ENCODE results near the gene P2RY11.

Gene P2RY11

GRCh38 chr19:10093295-10094186 is 18.0 kb upstream of the P2RY11 start:
- no peak for DNase-seq (ENCODE audit: low read depth in 2 of 2)

- DNase-seq (ENCODE audit: low read depth in 2 of 2), result no peak
Measured at GRCh38 chr19:10095622-10095947, 15.9 kb upstream of the P2RY11 start.

GRCh38 chr19:10095948-10096614 is 15.4 kb upstream of the P2RY11 start:
- DNase-seq (ENCODE audit: low read depth in 2 of 2), result peak; percentile 77 to 85

GRCh38 chr19:10096615-10096963 is 14.9 kb upstream of the P2RY11 start:
- DNase-seq (ENCODE audit: low read depth in 2 of 2), result no peak

GRCh38 chr19:10100163-10100785 is 11.2 kb upstream of the P2RY11 start:
- no peak for DNase-seq (ENCODE audit: low read depth in 2 of 2)

GRCh38 chr19:10102787-10103236 is 8.7 kb upstream of the P2RY11 start:
- DNase-seq (ENCODE audit: low read depth in 2 of 2), result no peak

GRCh38 chr19:10104130-10104513 is 7.4 kb upstream of the P2RY11 start:
- DNase-seq (ENCODE audit: low read depth in 2 of 2), result no peak

GRCh38 chr19:10104665-10105508 is 6.6 kb upstream of the P2RY11 start:
- DNase-seq (ENCODE audit: low read depth in 2 of 2), result peak; percentile 64 to 71

- DNase-seq (ENCODE audit: low read depth in 2 of 2), result peak; percentile 80 to 85
Measured at GRCh38 chr19:10105509-10106099, 5.9 kb upstream of the P2RY11 start.

- peak; percentile 97 to 98 for DNase-seq (ENCODE audit: low read depth in 2 of 2)
Measured at GRCh38 chr19:10106100-10106936, 5.2 kb upstream of the P2RY11 start, which contains the start of gene PPAN. PPAN (plus strand) TSS chr19:10106362; CDS start chr19:10106395, 33 bp downstream.

- no peak for DNase-seq (ENCODE audit: low read depth in 2 of 2)
Measured at GRCh38 chr19:10107254-10107653, 4.2 kb upstream of the P2RY11 start.

- no peak for DNase-seq (ENCODE audit: low read depth in 2 of 2)
Measured at GRCh38 chr19:10107817-10108367, 3.6 kb upstream of the P2RY11 start.

GRCh38 chr19:10109528-10109927 is 2.0 kb upstream of the P2RY11 start:
- no peak for DNase-seq (ENCODE audit: low read depth in 2 of 2)

- DNase-seq (ENCODE audit: low read depth in 2 of 2), result no peak
Measured at GRCh38 chr19:10110076-10110971, 1.2 kb upstream of the P2RY11 start.

- no peak for DNase-seq (ENCODE audit: low read depth in 2 of 2)
Measured at GRCh38 chr19:10110972-10111317, 548 bp upstream of the P2RY11 start.

GRCh38 chr19:10112037-10112761 is 706 bp downstream of the P2RY11 start:
- DNase-seq (ENCODE audit: low read depth in 2 of 2), result peak in 1 of 2 donors; percentile 57

GRCh38 chr19:10112895-10113591 is 1.6 kb downstream of the P2RY11 start:
- peak in 1 of 2 donors; percentile 65 for DNase-seq (ENCODE audit: low read depth in 2 of 2)

GRCh38 chr19:10113592-10113963 is 2.1 kb downstream of the P2RY11 start:
- no peak for DNase-seq (ENCODE audit: low read depth in 2 of 2)

All from stimulated activated CD4-positive, alpha-beta T cell treated with anti-CD3 and anti-CD28 coated beads, Interleukin-15, amount 100 ng/mL, for 48 hours (primary cell).